GM19328 (cell line): ENCODE measurements around the gene UROC1.

ENCODE experiments used
- ATAC-seq: cut with Tn5 transposase; IDR thresholded peaks from one replicate; pipeline ENCODE4 v1.9.1; 2021; ENCODE audit warnings: mild to moderate bottlenecking, moderate library complexity; ENCODE audit not compliant: unreplicated experiment

The UROC1 gene

DNA sequence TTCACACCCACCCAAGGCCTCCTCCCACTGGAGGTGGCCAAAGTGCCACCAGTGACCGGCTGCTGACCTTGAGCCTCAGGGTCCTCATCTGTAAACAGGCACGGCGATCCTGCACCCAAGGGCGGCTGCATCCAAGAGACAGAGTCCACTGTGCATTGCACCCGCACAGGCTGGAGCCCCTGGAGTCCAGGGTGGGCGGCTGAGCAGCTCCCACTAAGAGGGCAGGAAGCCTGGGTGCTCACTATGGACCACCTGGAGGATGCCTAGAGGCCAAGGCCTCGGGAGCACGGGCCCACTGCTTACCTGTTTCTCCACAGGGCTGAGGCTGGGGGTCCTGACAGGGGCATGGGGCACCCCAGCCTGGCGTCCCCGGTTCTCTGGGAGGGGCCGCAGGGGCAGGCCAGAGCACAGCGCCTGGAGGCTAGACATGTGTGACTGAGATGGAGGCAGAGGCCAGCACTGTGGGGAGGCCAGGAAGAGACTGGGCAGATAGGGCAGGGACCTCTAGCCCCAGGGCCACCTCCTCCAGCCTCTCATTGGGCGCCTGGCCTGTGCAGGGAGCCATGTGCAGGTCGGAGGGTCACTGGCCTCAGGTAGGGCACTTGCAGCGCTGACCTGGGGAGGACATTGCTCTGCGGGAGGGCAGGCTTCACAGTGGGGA lies at the start of gene UROC1:
TSS of gene UROC1 (minus strand) at position 483 of the 661 bp plus-strand sequence. CDS start at position 429, 54 bp downstream.
- ATAC-seq: no peak

DNA sequence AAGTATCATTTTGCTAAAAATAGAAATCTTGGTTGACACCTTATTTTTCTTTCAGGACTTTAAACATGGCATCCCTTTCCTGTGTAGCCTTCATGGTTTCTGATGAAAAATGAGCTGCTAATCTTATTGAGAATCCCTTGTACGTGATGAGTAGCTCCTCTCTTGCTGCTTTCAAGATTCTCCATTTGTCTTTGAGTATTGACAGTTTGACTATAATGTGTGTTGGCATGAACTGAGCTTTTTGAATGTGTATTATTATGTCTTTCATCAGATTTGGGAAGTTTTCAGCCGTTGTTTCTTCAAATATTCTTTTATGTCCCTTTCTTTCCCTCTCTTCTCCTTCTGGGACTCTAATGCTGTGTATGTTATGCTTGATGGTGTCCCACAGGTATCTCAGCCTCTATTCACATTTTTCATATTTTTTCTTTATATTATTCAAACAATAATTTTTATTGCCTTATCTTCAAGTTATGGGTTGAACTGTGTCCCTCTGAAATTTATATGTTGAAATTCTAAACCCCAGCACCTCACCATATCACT lies 45.2 kb upstream of the UROC1 start:
- no peak for ATAC-seq

DNA sequence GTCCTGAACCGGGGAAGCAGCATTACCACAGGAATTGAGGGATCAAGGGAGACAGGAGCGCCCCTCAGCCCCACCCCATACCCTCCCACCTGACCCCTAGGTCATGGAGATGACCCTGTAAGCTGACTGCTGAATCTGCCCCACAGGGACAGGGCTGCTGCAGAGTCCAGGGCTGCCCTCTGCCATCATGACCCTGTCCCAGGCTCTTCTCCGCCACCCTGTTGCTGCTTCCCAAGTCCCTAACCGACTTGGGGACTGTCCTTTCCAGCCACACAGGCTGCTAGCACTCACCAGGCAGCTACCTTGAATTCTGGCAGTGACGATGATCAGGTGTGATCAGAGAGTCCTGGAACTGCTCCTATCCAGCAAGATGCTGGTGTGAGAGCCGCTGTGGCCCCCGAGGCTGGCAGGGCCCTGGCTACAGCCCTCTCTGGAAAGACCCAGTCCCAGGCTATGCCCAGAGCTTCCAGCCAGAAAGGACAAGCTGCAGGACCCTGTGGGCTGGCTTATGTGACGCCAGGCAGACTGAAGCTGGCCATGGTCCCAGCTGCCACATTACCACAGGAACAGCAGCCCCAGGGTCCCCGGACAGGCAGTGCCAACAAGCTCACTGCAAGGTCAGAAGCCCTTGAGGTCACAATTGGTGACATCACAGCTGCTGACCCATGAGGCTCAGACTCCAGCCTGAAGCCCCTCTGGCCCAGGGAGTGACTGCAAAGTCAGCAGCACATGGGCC lies 40.9 kb upstream of the UROC1 start, which contains the start of gene C3orf22:
TSS of gene C3orf22 (minus strand) at position 597 of the 736 bp plus-strand sequence. CDS start 5,542 bp downstream, outside the sequence.
- ATAC-seq: no peak

DNA sequence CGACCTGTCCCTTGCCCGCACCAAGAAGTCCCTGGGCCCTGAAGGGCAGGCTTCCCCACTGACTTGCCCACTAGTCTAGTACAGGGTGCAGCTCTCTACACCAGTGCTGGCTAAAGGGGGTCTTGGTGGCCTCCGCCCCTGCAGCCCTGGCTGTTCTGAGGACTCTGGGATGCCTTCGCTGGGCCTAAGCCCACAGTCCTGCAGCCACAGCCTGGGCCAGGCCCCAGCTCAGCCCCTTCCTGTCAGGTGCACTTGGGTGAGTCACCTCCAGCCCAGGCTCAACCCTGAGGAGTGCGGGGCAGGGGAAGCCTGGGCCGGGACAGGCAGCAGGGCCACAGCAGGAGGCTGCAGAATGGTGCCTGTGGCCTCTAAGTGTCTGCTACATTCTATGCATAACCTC lies 40.2 kb upstream of the UROC1 start:
- ATAC-seq: no peak

DNA sequence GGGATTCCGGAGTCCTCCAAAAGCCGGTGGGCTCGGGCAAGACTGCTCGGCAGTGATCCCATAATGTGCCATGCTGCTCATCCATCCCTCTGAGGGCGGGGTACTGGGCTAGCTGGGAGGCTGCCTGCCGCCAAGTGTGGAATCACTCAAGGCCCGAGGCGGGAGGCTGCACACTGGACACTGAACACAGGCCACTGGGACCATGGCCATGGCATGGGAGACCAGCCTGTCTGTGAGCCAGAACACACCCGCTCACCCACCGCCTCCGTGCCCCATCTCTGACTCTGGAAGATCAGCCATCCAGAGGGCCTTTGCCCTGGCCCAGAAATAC lies 39.8 kb upstream of the UROC1 start:
- no peak for ATAC-seq

DNA sequence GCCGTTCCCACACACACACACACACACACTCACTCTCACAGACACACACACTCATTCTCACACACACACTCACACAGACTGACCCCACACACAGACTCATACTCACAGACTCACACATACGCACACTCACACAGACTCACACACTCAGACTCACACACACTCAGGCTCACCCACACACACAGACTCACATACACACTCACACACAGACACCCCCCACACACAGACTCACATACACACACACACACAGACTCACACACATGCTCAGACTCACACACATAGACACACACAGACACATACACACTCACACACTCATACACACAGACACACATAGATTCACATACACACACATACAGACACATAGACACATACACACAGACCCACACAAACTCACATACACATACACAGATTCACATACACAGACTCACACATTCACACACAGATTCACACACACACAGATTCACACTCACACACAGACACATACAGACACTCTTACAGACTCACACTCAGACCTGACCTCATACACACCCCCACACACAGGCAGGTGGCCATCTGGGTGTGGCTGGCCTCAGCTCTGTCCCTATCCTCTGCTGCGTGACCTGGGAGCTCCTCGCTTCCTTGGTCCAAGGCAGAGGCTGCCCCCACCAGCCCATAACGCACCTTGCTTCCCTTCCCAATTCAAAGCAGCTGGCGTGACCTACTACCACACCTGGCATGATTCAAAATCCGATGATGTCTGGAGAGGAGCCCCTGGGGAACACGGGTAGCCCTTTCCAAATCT lies 39.3 kb upstream of the UROC1 start:
- ATAC-seq: no peak

DNA sequence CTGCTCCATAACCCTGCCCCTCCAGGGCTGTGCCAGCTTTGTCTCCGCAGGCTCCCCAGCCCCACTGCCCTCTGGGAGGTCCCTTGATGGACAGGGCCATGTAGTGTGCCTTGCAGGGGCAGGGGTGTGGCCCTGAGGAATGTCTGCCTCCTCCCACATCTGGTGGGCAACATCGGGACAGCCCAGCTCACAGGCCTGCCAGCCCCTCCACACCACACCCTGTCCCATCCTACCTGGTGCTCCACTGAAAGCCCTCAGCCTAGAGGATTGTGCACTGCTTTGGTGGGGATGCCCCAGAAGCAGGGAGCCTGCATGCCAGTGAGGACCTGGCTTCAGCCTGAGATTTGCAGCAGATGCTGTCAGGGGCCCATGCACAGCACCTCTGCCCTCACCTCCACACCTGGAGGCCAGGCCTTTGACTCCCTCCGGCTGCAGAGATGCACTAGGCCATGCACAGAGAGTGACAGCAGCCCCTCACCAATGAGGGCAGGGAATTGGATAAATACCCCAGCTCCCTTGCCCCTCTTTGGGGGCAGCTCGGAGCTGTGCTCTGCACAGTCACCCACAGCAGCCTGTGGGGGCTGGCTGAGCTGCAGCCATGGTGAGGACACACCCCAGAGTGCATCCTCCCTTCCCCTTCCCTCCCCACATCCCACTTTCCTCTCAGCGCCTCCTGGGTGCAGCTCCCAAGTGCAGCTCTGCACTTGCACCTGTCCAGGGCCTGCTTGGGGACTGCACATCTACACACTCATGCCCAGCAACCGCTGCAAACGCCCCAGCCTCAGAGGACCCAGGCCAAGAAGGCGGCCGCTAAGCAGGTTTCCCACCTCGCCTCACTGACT lies 38.4 kb upstream of the UROC1 start:
- no peak for ATAC-seq

DNA sequence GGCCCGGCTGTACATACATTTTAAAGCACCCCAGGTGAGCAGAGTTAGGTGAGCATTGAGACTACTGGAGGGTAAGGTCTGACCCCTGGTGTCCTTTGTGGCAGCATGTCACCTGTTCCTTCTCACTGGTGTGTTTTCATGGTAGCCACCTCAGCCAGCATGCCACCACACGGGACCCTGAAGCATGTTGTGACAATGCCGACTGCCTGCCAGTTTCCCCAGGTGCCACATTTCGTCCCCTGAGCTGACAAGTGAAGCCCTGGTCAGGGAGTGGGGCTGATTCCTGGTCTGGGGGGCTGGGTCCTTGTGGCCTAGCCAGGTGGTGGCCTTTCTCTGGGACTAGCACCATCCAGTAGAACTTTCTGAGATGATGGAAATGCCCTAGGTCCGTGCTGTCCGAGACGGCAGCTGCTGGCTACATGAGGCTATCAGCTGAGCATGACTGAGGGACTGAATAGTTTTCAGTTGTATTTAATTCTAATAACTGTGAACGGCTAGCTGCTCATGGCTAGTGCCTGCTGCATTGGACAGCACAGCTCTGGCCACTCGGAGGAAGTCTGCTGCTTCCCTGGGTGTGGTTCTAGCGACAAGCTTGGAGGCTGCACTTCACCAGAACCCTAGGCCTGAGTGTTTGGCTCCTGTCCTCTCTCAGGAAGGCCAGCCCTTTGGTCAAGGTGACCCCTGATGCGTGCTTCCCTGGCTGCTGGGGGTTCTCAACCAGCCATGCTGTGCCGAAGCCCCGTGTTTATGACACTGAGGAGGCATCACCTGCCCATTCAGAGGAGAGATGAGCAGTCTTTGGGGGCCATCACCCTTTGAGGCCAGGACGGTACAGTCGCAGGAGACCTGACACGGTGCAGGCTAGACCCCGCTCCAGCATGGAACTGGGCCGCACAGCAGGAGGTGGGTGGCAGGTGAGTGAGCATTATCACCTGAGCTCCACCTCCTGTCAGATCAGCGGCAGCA lies 37.3 kb upstream of the UROC1 start:
- no peak for ATAC-seq

DNA sequence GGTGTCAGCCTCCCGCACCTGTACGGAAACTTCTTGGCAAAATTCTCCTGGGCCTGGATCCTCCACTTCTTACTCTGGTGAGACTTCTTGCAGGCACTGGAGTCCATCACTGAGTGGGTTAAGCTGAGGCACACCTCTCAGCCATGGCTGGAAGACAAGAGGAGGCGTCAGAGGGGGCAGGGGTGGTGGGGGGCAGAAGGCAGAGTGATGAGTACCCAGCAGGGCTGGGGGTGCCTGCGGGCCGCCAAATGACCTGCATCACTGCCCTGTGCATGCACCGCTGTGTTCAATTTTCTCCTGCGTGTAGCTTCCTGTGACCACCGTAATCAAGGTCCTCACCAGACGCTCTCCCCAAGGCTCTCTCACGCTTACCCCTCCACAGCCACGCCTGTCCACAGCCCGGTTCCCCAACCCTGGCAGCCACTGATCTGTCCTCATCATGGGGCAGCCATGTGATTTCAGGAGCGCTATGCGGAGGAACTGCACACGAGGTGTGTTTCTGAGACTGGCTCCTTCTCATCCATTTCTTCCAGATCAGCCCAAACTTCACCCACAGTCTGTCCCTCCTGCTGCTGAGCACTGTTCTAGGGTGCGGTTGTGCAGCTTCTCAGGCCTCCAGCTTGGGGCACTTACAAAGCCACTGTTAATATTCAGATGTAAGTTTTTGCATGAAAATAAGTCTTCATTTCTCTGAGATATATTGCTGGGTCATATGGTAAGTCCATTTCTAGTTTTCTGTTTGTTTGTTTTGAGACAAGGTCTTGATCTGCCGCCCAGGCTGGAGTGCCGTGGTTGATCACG lies 35.9 kb upstream of the UROC1 start:
- no peak for ATAC-seq

DNA sequence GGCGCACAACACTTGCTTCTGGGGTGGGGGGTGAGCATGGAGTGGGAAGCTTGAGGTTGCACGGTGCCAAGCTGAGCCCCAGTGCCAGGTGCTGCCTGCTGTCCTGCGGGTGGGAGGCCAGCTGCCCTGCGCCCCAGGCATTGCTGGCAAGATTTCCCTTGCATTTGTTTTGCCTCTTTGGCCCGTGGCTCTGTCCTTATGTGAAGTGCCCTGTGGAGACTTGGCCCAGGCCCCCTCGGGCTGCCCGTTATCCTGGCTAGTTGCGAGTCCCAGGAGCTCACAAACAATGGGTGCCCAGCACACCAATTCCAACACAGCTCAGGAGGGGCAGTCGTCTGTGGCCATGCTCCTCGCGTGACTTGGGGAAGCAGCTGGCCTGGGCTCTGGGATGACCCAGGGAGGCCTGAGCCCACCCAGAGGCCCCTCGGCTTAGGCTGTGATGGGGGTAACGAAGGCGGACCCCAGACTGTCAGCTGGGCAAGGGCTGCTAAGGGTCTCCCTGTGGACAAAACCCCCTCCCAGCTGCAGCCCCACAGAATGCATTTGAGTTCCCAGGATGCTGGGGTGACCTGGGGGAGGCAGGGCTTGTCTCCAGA lies 35.2 kb upstream of the UROC1 start:
- no peak for ATAC-seq

DNA sequence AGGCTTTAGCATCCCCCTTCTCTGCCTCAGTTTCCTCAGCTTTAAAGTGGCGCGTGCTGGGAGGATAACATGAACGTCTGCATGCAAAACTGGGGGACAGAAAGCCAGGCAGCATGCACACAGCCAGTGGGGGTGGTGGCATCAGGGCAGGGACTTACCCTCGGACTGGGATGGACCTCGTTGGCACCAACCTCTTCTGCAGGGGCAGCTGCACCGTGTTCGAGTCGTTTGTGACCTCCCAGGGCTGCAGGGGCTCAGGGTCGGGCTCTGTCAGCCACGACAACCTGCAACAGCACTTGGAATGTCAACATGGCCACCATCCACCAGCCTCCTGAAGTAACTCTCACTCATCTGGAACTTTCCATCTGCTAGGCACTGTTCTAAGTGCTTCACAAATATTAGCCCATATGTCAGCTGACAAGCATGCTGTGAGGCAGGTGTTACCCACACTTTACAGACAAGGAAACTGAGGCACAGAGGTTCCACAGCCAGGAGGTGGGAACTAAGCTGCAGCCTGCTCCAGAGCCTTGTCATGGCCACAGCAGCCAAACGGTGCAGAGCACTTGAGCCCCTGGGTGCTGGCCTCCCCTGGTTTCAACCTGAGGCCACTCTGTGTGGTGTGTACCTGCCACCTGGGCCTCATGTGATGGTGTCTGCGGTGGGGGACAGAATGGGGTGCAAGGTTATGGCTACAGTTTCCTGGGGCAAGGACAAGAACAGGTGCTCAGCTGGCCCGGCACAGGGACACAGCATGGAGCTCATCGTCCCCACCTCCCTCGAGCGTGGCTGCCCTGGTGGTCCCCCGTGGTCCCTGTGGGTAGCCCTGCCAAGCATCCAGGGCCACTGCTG lies 34.5 kb upstream of the UROC1 start:
- ATAC-seq: no peak

DNA sequence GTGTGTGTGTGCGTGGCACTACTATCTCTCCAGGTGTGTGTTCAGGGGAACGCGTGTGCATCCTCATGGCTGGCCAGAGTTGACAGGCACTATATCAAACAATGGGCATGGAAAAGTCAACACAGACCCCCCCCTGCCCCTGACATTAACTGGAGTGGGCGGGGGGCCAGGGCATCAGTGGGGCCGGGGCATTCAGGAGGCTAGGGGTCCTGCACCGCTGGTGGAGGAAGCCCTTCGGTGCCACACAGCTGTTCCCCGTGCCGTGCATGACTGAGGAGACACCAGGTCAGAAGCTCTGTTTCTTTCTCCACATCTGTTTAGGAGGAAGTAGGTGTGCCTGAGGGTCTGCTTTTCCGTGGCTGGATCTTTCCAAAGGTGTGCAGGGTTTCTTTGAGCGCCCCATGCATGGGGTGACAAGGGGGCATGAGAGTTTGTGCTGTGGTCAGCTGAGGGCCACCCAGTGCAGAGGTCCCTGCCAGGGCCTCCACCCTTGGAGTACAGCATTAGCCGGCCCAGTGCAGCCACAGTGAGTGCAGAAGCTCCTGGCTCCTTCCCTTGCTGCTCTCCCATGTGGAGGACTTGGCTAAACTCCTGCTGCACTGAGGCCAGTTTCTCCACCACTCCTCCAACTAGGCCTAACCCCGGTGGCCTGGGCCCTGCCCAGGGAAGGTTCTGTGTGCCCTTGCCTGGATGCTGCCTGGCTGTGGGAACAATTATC lies 33.7 kb upstream of the UROC1 start:
- no peak for ATAC-seq

DNA sequence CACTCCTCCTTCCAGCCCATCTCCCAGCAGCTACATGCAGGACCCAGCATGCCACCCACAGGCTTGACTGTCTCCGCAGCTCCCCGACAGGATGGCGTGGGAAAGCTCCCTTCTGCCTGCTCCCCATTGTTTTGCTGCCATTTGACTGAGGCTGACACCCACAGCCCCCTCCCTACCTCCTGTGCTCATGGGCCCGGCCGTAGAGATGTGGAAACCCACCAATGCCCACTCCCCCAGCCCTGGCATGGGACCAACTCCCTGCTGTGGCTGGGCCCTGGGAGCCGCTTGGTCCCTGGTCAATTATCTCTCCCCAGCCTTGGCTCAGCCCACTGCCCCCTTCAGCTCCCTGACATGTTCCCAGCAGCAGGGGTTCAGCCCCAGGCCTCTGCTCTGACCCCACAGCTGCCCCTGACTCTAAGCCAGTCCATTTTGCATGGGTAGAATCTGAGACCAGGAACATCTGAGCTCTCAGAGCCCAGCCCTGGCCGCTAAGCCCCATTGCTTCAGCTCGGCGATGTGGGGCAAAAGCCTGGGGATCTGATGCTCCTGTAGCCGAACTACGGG lies 33.0 kb upstream of the UROC1 start:
- ATAC-seq: no peak

DNA sequence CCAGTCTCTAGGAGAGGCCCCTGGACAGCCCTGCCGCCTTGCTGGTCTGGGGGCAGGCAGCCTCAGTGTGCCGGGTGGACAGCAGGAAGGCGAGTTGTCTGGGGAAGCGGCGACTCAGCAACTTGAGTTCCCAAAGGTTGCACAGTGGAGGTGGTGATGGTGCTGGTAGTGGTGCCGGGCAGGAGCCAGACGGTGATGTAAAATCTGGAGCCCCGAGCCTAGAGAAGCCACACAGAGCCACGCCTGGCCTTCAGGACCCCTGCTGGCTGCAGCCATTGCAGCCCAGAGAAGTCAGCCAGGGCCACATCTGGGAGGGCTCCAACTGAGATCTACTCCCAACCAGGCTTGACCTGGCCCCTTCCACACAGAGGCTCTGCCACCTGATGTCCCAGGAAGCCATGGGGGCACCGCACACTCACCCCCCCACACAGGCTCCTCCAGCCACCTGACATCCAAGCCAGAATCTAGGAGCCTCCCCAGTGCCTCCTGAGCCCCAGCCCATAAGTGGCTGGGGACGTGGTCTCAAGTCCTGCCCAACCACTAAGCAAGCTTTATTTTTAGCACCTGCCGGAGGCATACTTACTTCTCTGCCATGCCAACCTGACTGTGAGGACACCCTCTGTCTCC lies 32.4 kb upstream of the UROC1 start:
- ATAC-seq: no peak

DNA sequence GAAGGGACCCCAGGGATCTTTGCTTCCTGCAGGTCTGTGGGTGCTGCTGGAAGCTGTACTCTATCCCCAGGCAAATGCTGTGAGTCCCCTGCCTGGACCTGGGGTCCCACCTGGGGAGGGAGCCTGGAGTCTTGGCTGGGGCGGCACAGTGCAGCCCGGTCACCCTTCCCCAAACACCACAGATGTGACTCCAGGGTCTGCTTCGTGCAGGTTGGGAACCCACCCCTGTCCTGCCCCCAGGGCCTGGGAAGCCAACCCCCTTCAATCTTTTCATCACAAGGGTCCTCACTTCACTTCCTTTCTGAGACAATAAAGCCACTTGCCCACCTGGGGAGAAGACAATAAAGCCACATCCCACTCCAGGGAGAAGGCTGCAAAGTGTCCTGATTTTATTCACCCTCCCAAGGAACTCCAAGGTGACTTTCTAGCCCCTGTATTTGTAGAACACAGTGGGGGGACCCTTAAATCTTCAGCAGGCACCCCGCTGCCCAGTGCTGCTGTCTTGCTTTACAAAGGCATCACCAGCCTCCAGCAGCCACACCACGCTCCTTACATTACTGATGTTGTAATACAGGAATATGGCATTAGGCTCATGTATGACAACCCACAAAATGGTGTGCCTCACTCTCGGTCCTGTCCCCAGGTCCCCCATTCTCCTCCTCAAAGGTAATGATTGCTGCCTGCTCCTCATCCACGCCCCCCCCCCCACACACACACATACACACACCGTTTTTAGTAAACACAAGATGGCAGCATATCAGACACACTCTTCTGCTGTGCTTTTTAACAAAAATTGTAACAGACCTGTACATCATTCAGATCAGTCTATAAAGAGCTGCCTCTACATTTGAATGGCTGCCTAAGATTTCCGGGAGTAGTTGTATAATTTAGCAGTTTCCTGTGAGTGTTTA lies 31.2 kb upstream of the UROC1 start:
- no peak for ATAC-seq
